Measurements from ENCODE around the gene TANC1. TPM values are rescaled to one million over a fixed set of nuclear protein-coding genes. Genes with fewer than 3 reads are reported as not detected.

The TANC1 gene
- total and polyA plus RNA-seq, 2 donors (not counting 3 experiments of a cell fraction or from before 2014, with no cell fraction given), result 58.9 to 99.4 TPM

GRCh38 chr2:159201360-159202063, 233.1 kb downstream of the TANC1 start:
- no peaks in the 10 kb centered on the region for H3K27me3 ChIP-seq (ENCODE audit: control insufficient read depth in 2 of 2, insufficient read depth in 2 of 2, low read length in 2 of 2)
- H3K9me3 ChIP-seq (replicated peaks; ENCODE audit: control insufficient read depth, insufficient read depth, low read length), result no peaks in the 10 kb centered on the region
- no peak overlapping the region for H3K4me3 ChIP-seq (replicated peaks in 1 of 3; ENCODE audit: insufficient read depth in 1 of 3, low read depth in 1 of 3, low read length in 3 of 3)
- dilution Hi-C loops (cut with MboI; ENCODE audit: extremely low pct_ligation_motif_present, low sequenced_read_pairs), result no loop called here
- FAIRE-seq, result no peak
- intact Hi-C loops (cut with micrococcal nuclease), result no loop called here
- H3K9me1 ChIP-seq (replicated peaks; ENCODE audit: control insufficient read depth, extremely low read depth, insufficient read depth, low read length), result no peaks in the 10 kb centered on the region
- ChIA-PET CTCF (interaction anchor here (1.3 kb wide), 1 partner anchor 767 kb away, joined by 4 read pairs; no protein-coding TSS in a partner anchor), POLR2A (no interaction called here)
- H3K36me3 ChIP-seq (ENCODE audit: control insufficient read depth in 2 of 2, extremely low read depth in 1 of 2, insufficient read depth in 2 of 2, low read length in 2 of 2), result peaks cover 20 to 51% of the 10 kb centered on the region in 2 experiments
- H3K79me2 ChIP-seq (ENCODE audit: control insufficient read depth, insufficient read depth, low read length), result no peaks in the 10 kb centered on the region
- no peak overlapping the region for H3K9ac ChIP-seq (replicated peaks; ENCODE audit: extremely low read depth, insufficient read depth, low read length)
- no peak overlapping the region for H2AFZ ChIP-seq (ENCODE audit: low read depth, low read length)
- no peak overlapping the region for H3K4me2 ChIP-seq (ENCODE audit: insufficient read depth, low read length)
- no peak overlapping the region for H3K27ac ChIP-seq (ENCODE audit: insufficient read depth, low read depth, low read length)
- no peaks in the 10 kb centered on the region for H4K20me1 ChIP-seq (replicated peaks; ENCODE audit: control insufficient read depth, extremely low read depth, insufficient read depth, low read length)
- no TSS peak for BruUV-seq (replicated peaks)
- H3K4me1 ChIP-seq (ENCODE audit: control insufficient read depth, extremely low read depth, insufficient read depth, low read length), result no peaks in the 10 kb centered on the region
- TF ChIP-seq FOS (IDR thresholded peaks at IDR 0.05; ENCODE audit: borderline replicate concordance, insufficient read depth, low read length), result no peak
- TF ChIP-seq POLR2A (IDR thresholded peaks at IDR 0.05; ENCODE audit: low read depth, low read length), result no peak
- no peak for TF ChIP-seq CTCF (IDR thresholded peaks at IDR 0.05; ENCODE audit: extremely low read depth in 1 of 2, insufficient read depth in 1 of 2, low read depth in 1 of 2, low read length in 2 of 2)
- no peak for TF ChIP-seq POLR2AphosphoS5 (IDR thresholded peaks at IDR 0.05; ENCODE audit: insufficient read depth, low read depth, low read length)
- no peak for TF ChIP-seq EZH2 (IDR thresholded peaks at IDR 0.05; ENCODE audit: borderline replicate concordance, low read depth, low read length, severe bottlenecking)
- TF ChIP-seq JUN (IDR thresholded peaks at IDR 0.05; ENCODE audit: borderline replicate concordance, insufficient read depth, insufficient read length, low read depth), result no peak
- TF ChIP-seq MYC (IDR thresholded peaks at IDR 0.05; ENCODE audit: low read depth, low read length), result no peak
- TF ChIP-seq GATA2 (IDR thresholded peaks at IDR 0.05; ENCODE audit: insufficient read depth, insufficient read length, low read depth, low read length), result no peak
- TF ChIP-seq MAX (IDR thresholded peaks at IDR 0.05; ENCODE audit: insufficient read depth, insufficient read length), result no peak
- DNase-seq (ENCODE audit: low read depth, low spot score), result no peak
